Right lobe of liver (tissue), 4 donors: Measurements from ENCODE around the gene MOXD1.

Experiments used
- POLR2A ChIP-seq: fragments of 450-650 bp; IDR thresholded peaks from one replicate; pipeline ENCODE4 v1.6.1; 2017; ENCODE audit warnings: antibody characterized with exemption, mild to moderate bottlenecking
- TF ChIP-seq, protein P1 (sequence below), 4 donors: fragments of 200-600 bp in 3 of 4; fragments of 450-650 bp in 1 of 4; IDR thresholded peaks; one replicate each; pipeline versions ENCODE4 v1.5.1 to v1.8.0; 2016 to 2022; ENCODE audit warnings: antibody characterized with exemption in 4 of 4, mild to moderate bottlenecking in 2 of 4
- donor health status: DM: no; HTN: no; CAD: no.
- donor health status: DM: no; HTN: no; CAD: no.
- donor health status: DM: no; HTN: yes; CAD: no.

DNA sequence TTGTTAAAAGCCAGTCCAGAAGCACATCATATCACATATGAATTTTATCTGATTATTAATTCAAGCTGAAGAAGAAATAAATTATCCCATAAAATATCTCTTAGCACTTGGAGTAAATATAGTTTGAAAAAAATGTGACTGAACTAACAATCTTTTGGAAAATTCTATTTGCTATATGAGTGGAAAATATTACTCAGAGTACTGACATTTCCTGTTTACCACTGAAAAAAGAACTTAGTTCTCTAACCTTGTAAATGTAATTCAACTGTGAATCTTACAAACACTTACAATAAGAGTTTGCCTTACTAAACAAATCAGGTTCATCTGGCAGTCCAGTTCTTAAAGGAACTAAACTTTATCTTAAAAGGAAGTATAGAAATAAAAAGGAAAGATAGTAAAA, 44.2 kb downstream of the MOXD1 start:
- TF ChIP-seq, protein P1, sequence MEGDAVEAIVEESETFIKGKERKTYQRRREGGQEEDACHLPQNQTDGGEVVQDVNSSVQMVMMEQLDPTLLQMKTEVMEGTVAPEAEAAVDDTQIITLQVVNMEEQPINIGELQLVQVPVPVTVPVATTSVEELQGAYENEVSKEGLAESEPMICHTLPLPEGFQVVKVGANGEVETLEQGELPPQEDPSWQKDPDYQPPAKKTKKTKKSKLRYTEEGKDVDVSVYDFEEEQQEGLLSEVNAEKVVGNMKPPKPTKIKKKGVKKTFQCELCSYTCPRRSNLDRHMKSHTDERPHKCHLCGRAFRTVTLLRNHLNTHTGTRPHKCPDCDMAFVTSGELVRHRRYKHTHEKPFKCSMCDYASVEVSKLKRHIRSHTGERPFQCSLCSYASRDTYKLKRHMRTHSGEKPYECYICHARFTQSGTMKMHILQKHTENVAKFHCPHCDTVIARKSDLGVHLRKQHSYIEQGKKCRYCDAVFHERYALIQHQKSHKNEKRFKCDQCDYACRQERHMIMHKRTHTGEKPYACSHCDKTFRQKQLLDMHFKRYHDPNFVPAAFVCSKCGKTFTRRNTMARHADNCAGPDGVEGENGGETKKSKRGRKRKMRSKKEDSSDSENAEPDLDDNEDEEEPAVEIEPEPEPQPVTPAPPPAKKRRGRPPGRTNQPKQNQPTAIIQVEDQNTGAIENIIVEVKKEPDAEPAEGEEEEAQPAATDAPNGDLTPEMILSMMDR (IDR thresholded peaks at IDR 0.05): no peak
- no peak for TF ChIP-seq POLR2A
